Esophagus squamous epithelium (tissue), 5 donors: ENCODE data around the gene XKR8. TPM values are rescaled to one million over a fixed set of nuclear protein-coding genes. Genes with fewer than 3 reads are reported as not detected.

ENCODE experiments used
- DNase-seq: peaks from one replicate; lab custom pipeline; 2025; lab: John Stamatoyannopoulos, UW
- H3K27ac ChIP-seq, 4 donors: fragments of 200-600 bp; sonication (generic); one replicate each; pipeline ENCODE4 v1.5.1; 2016 to 2019; ENCODE audit warnings: mild to moderate bottlenecking in 1 of 4
- H3K27me3 ChIP-seq, 4 donors: fragments of 200-600 bp; sonication (generic); 1 replicate in 3 of 4; 2 replicates in 1 of 4; pipeline versions ENCODE4 v1.5.1 to v1.6.0; 2017 to 2021; ENCODE audit warnings: antibody characterized with exemption in 1 of 4
- H3K36me3 ChIP-seq, 3 donors: fragments of 200-600 bp; sonication (generic); one replicate each; pipeline ENCODE4 v1.5.1; 2016 to 2019
- H3K4me1 ChIP-seq, 3 donors: fragments of 200-600 bp; sonication (generic); one replicate each; pipeline ENCODE4 v1.5.1; 2017 to 2019
- H3K4me3 ChIP-seq, 4 donors: fragments of 200-600 bp; sonication (generic); 1 replicate in 3 of 4; 2 replicates in 1 of 4; pipeline ENCODE4 v1.5.1; 2016 to 2019; ENCODE audit warnings: mild to moderate bottlenecking in 2 of 4, moderate library complexity in 1 of 4
- H3K9me3 ChIP-seq, 3 donors: fragments of 200-600 bp; sonication (generic); one replicate each; pipeline ENCODE4 v1.5.1; 2016 to 2019
- POLR2A ChIP-seq, 4 donors: fragments of 450-650 bp; IDR thresholded peaks; one replicate each; pipeline ENCODE4 v1.6.1; 2017; ENCODE audit warnings: antibody characterized with exemption in 4 of 4, mild to moderate bottlenecking in 4 of 4, moderate library complexity in 3 of 4
- WGBS, 2 donors: methylation state at CpG; one replicate each; pipeline ENCODE4 v1.1.5; 2018; 5-methylcytosine and 5-hydroxymethylcytosine counted together
- intact Hi-C: fragments of 100-400 bp; cut with DNase I; formaldehyde crosslinking; loops from one replicate; pipeline ENCODE4 v1.15.0; 2022
- total RNA-seq, 4 donors: library from RNA; depleted of rRNA; stranded (reverse); fragments of >200 nt; gene quantifications; one replicate each; pipeline ENCODE4 v1.1.0, GENCODE V29; 2016
- TF ChIP-seq, protein P1 (sequence below), 6 experiments: fragments of 450-650 bp in 4 of 6; fragments of 200-600 bp in 2 of 6; sonication (generic) in 2 of 6; IDR thresholded peaks; one replicate each; pipeline ENCODE4 v1.5.1; 2016 to 2019; ENCODE audit warnings: antibody characterized with exemption in 6 of 6, mild to moderate bottlenecking in 4 of 6, moderate library complexity in 4 of 6
- donor health status: DM: yes; HTN: yes; CAD: no.

Gene XKR8
- total RNA-seq, 4 donors from 2014 or later = 2.9 to 6.2 (median 4.3) TPM

GRCh38 chr1:27941671-27942540 lies 17.9 kb upstream of the XKR8 start:
- Histone ChIP-seq H3K27ac (no peak overlapping the region), H3K4me3 (no peak overlapping the region), H3K36me3 (no peaks in the 10 kb centered on the region), H3K9me3 (no peaks in the 10 kb centered on the region), H3K4me1 (no peaks in the 10 kb centered on the region), H3K27me3 (no peaks in the 10 kb centered on the region)
- intact Hi-C loops = no loop called here
- no peak for DNase-seq
- WGBS, 2 donors = 73 to 83% methylated on average over 10 to 12 of the region's 12 CpGs
- TF ChIP-seq, protein P1, sequence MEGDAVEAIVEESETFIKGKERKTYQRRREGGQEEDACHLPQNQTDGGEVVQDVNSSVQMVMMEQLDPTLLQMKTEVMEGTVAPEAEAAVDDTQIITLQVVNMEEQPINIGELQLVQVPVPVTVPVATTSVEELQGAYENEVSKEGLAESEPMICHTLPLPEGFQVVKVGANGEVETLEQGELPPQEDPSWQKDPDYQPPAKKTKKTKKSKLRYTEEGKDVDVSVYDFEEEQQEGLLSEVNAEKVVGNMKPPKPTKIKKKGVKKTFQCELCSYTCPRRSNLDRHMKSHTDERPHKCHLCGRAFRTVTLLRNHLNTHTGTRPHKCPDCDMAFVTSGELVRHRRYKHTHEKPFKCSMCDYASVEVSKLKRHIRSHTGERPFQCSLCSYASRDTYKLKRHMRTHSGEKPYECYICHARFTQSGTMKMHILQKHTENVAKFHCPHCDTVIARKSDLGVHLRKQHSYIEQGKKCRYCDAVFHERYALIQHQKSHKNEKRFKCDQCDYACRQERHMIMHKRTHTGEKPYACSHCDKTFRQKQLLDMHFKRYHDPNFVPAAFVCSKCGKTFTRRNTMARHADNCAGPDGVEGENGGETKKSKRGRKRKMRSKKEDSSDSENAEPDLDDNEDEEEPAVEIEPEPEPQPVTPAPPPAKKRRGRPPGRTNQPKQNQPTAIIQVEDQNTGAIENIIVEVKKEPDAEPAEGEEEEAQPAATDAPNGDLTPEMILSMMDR (IDR thresholded peaks at IDR 0.05) = no peak
- TF ChIP-seq POLR2A (IDR thresholded peaks at IDR 0.05) = no peak

GRCh38 chr1:27945020-27945419 lies 14.8 kb upstream of the XKR8 start:
- H3K4me3 ChIP-seq = no peak overlapping the region
- no peak for TF ChIP-seq POLR2A (IDR thresholded peaks at IDR 0.05)
- TF ChIP-seq, protein P1 (IDR thresholded peaks at IDR 0.05) = no peak
- no peak overlapping the region for H3K27ac ChIP-seq
- no peak for DNase-seq
- H3K4me1 ChIP-seq = no peaks in the 10 kb centered on the region
- intact Hi-C loops = no loop called here
- no peaks in the 10 kb centered on the region for H3K36me3 ChIP-seq
- WGBS, 2 donors = 80% methylated on average over 2 of the region's 5 CpGs; no CpG with 5 or more reads in 1 of the 2 donors
- H3K9me3 ChIP-seq = no peaks in the 10 kb centered on the region
- H3K27me3 ChIP-seq = no peaks in the 10 kb centered on the region

DNA sequence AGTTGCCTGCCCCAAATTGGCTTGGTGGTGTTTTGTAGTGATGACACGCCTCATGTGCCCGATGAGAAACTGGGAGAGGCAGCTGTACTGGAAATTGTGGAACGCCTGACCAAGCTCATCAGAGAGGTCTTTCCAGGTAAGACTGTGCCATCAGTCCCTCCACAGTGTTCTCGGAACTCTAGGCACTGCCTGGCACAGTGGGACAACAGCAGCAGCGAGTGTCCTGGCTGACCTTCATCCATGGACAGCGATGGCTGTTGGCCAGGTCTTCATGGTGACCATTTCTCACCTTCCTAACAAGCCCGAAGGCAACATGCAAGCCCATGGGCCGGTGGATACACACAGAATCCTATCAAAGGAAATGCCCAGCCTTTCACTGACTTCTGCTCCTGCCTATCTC lies 10.7 kb upstream of the XKR8 start:
- 89% methylated on average over 3 of the region's 8 CpGs; no CpG with 5 or more reads in 1 of the 2 donors for WGBS, 2 donors
- intact Hi-C loops = no loop called here
- no peaks in the 10 kb centered on the region for H3K36me3 ChIP-seq
- H3K9me3 ChIP-seq = no peaks in the 10 kb centered on the region
- no peaks in the 10 kb centered on the region for H3K4me1 ChIP-seq
- H3K27ac ChIP-seq = no peak overlapping the region
- no peak for DNase-seq
- TF ChIP-seq, protein P1 (IDR thresholded peaks at IDR 0.05) = no peak
- TF ChIP-seq POLR2A (IDR thresholded peaks at IDR 0.05) = no peak
- H3K4me3 ChIP-seq = no peak overlapping the region
- no peaks in the 10 kb centered on the region for H3K27me3 ChIP-seq

DNA sequence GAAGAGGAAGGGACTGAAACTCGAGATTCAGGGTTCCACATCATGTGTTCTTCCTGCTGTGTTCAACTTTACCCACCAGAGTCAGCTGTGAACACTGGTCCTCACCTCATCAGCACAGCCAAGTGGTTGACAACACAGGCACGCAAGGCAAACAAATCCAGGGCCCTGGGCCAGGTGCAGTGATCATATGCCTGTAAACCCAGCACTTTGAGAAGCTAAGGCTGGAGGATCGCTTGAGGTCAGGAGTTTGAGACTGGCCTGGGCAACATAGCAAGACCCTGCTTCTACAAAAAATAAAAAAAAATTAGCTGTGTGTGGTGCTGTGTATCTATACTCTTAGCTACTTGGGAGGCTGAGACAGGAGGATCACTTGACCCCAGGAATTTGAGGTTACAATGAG lies 8.4 kb upstream of the XKR8 start:
- 34 to 51% methylated on average over 3 of the region's 3 CpGs for WGBS, 2 donors
- no peak for DNase-seq
- TF ChIP-seq, protein P1 (IDR thresholded peaks at IDR 0.05) = no peak
- TF ChIP-seq POLR2A (IDR thresholded peaks at IDR 0.05) = no peak
- Histone ChIP-seq H3K27ac (no peak overlapping the region), H3K4me3 (no peak overlapping the region), H3K9me3 (no peaks in the 10 kb centered on the region), H3K4me1 (no peaks in the 10 kb centered on the region), H3K27me3 (no peaks in the 10 kb centered on the region), H3K36me3 (no peaks in the 10 kb centered on the region)
- intact Hi-C loops = no loop called here

- no peaks in the 10 kb centered on the region for H3K27me3 ChIP-seq
- no peaks in the 10 kb centered on the region for H3K9me3 ChIP-seq
- intact Hi-C loops = no loop called here
- 62 to 68% methylated on average over 2 to 3 of the region's 3 CpGs for WGBS, 2 donors
- DNase-seq = no peak
- H3K4me1 ChIP-seq = no peaks in the 10 kb centered on the region
- no peaks in the 10 kb centered on the region for H3K36me3 ChIP-seq
- no peak for TF ChIP-seq POLR2A (IDR thresholded peaks at IDR 0.05)
- TF ChIP-seq, protein P1 (IDR thresholded peaks at IDR 0.05) = no peak
- no peak overlapping the region for H3K4me3 ChIP-seq
- H3K27ac ChIP-seq = no peak overlapping the region
Measured at GRCh38 chr1:27952147-27952546, 7.6 kb upstream of the XKR8 start.
